Urothelium cell line (cell line): Measurements from ENCODE around the gene METTL1.
"Not testable (repeated sequence)": the region's sequence is repeated elsewhere in the genome, so short reads cannot be mapped to it uniquely, and the experiment has no call there.

Source experiments
- DNase-seq: peaks from one replicate; pipeline ENCODE4 v3.0.0; 2011; ENCODE audit warnings: low spot score, mixed read lengths
- FAIRE-seq: peaks from 2 replicates; lab custom pipeline; 2011; peaks lifted over from hg19 to GRCh38; lab: Jason Lieb, UNC

Gene METTL1

GRCh38 chr12:57726151-57726883, 45.6 kb downstream of the METTL1 start:
- DNase-seq = peak; percentile 94
- peak; percentile 61 for FAIRE-seq

- FAIRE-seq = peak; percentile 9
- no peak for DNase-seq
Measured at GRCh38 chr12:57725851-57726150, 46.1 kb downstream of the METTL1 start.

- no peak for FAIRE-seq
- DNase-seq = no peak
Measured at GRCh38 chr12:57724936-57725740, 46.8 kb downstream of the METTL1 start.

GRCh38 chr12:57724003-57724935, 47.6 kb downstream of the METTL1 start:
- FAIRE-seq = peak; percentile 79
- no peak for DNase-seq

- DNase-seq (no peak), FAIRE-seq (no peak)
Measured at GRCh38 chr12:57723630-57723962, 48.3 kb downstream of the METTL1 start.

GRCh38 chr12:57722716-57723629, 48.9 kb downstream of the METTL1 start:
- FAIRE-seq = no peak
- no peak for DNase-seq

GRCh38 chr12:57721846-57722608, 49.9 kb downstream of the METTL1 start:
- not testable (repeated sequence) for FAIRE-seq

GRCh38 chr12:57720606-57721595, 51.0 kb downstream of the METTL1 start:
- DNase-seq (peak; percentile 1), FAIRE-seq (no peak)

More at GRCh38 chr12:57721846-57722608, 49.9 kb downstream of the METTL1 start:
- DNase-seq = not testable (repeated sequence)

- DNase-seq = no peak
Measured at GRCh38 chr12:57719777-57720605, 51.9 kb downstream of the METTL1 start.

GRCh38 chr12:57718641-57719528, 53.0 kb downstream of the METTL1 start:
- DNase-seq = no peak
- FAIRE-seq = no peak

More at GRCh38 chr12:57719777-57720605, 51.9 kb downstream of the METTL1 start:
- FAIRE-seq = no peak
